H9 (cell line): ENCODE measurements around the gene CPSF4L. TPM values are rescaled to one million over a fixed set of nuclear protein-coding genes. Genes with fewer than 3 reads are reported as not detected.
A peak's percentile ranks its signal among the peaks of the same experiment; 100 is the strongest.

Experiments
- DNase-seq: peaks from one replicate; pipeline ENCODE4 v3.0.0-alpha.2; 2017
- H2AFZ ChIP-seq: one replicate; pipeline ENCODE4 v1.6.1; 2013; ENCODE audit warnings: mild to moderate bottlenecking, low read length, control low read depth, moderate library complexity
- H2AK5ac ChIP-seq: 2 replicates; pipeline ENCODE4 v1.6.1; 2013; ENCODE audit warnings: low read length, control low read depth, mixed read lengths; ENCODE audit not compliant: insufficient read length
- H2BK120ac ChIP-seq: one replicate; pipeline ENCODE4 v1.6.1; 2013; ENCODE audit warnings: low read depth, mild to moderate bottlenecking, low read length, control low read depth, inconsistent platforms; ENCODE audit not compliant: poor library complexity, severe bottlenecking
- H2BK12ac ChIP-seq: 2 replicates; pipeline ENCODE4 v1.6.1; 2013; ENCODE audit warnings: low read length, control low read depth, mixed read lengths, low read depth; ENCODE audit not compliant: insufficient read length
- H2BK15ac ChIP-seq: 2 replicates; pipeline ENCODE4 v1.6.1; 2013; ENCODE audit warnings: low read depth, low read length, control low read depth
- H2BK20ac ChIP-seq: one replicate; pipeline ENCODE4 v1.6.1; 2013; ENCODE audit warnings: low read depth, mild to moderate bottlenecking, low read length, control low read depth, inconsistent platforms; ENCODE audit not compliant: poor library complexity, severe bottlenecking
- H2BK5ac ChIP-seq: 2 replicates; pipeline ENCODE4 v1.6.1; 2013; ENCODE audit warnings: low read length, control low read depth, mixed read lengths; ENCODE audit not compliant: insufficient read length
- H3K14ac ChIP-seq: 2 replicates; pipeline ENCODE4 v1.6.1; 2013; ENCODE audit warnings: low read length, control low read depth; ENCODE audit not compliant: insufficient read depth
- H3K18ac ChIP-seq: 2 replicates; pipeline ENCODE4 v1.6.1; 2013; ENCODE audit warnings: low read depth, mild to moderate bottlenecking, mixed read lengths, low read length, control low read depth; ENCODE audit not compliant: insufficient read length
- H3K23ac ChIP-seq: 2 replicates; pipeline ENCODE4 v1.6.1; 2013; ENCODE audit warnings: low read length, control low read depth, mixed read lengths, low read depth; ENCODE audit not compliant: insufficient read length
- H3K23me2 ChIP-seq: 2 replicates; pipeline ENCODE4 v1.6.1; 2013; ENCODE audit warnings: low read depth, mild to moderate bottlenecking, mixed read lengths, low read length, control low read depth; ENCODE audit not compliant: insufficient read length, poor library complexity, severe bottlenecking
- H3K27ac ChIP-seq: 2 replicates; pipeline ENCODE4 v1.5.1; 2013; ENCODE audit warnings: low read length, control low read depth, mixed read lengths, low read depth; ENCODE audit not compliant: insufficient read length
- H3K27me3 ChIP-seq: 2 replicates; pipeline ENCODE4 v1.6.1; 2013; ENCODE audit warnings: low read length, control low read depth, inconsistent platforms; ENCODE audit not compliant: insufficient read depth
- H3K4ac ChIP-seq: 2 replicates; pipeline ENCODE4 v1.6.1; 2013; ENCODE audit warnings: low read depth, mild to moderate bottlenecking, control low read depth, inconsistent platforms, low read length, moderate library complexity
- H3K4me1 ChIP-seq: 2 replicates; pipeline ENCODE4 v1.6.1; 2013; ENCODE audit warnings: low read length, control low read depth, inconsistent platforms; ENCODE audit not compliant: insufficient read depth
- H3K4me2 ChIP-seq: 2 replicates; pipeline ENCODE4 v1.6.1; 2013; ENCODE audit warnings: low read length, control low read depth, mixed read lengths; ENCODE audit not compliant: insufficient read length, insufficient read depth
- H3K56ac ChIP-seq: 2 replicates; pipeline ENCODE4 v1.6.1; 2013; ENCODE audit warnings: low read depth, mild to moderate bottlenecking, mixed read lengths, low read length, control low read depth; ENCODE audit not compliant: insufficient read length
- H3K79me1 ChIP-seq: 2 replicates; pipeline ENCODE4 v1.6.1; 2013; ENCODE audit warnings: low read depth, mild to moderate bottlenecking, moderate library complexity, low read length, control low read depth, inconsistent platforms; ENCODE audit not compliant: insufficient read depth, poor library complexity, severe bottlenecking
- H3K79me2 ChIP-seq: 2 replicates; pipeline ENCODE4 v1.6.1; 2013; ENCODE audit warnings: low read length, control low read depth, inconsistent platforms; ENCODE audit not compliant: insufficient read depth
- H3K9ac ChIP-seq: 2 replicates; pipeline ENCODE4 v1.6.1; 2013; ENCODE audit warnings: low read length, control low read depth, mixed read lengths; ENCODE audit not compliant: insufficient read length; ENCODE audit errors: extremely low read depth
- H3K9me3 ChIP-seq: one replicate; pipeline ENCODE4 v1.6.1; 2013; ENCODE audit warnings: low read depth, low read length, inconsistent platforms; ENCODE audit not compliant: control insufficient read depth
- H3T11ph ChIP-seq: one replicate; pipeline ENCODE4 v1.6.1; 2013; ENCODE audit warnings: mild to moderate bottlenecking, low read length, control low read depth, inconsistent platforms
- H4K20me1 ChIP-seq: one replicate; pipeline ENCODE4 v1.6.1; 2013; ENCODE audit not compliant: control insufficient read depth, insufficient read length, insufficient read depth
- H4K5ac ChIP-seq: 2 replicates; pipeline ENCODE4 v1.6.1; 2013; ENCODE audit warnings: low read depth, mild to moderate bottlenecking, mixed read lengths, low read length, control low read depth; ENCODE audit not compliant: insufficient read length
- H4K8ac ChIP-seq: replicated peaks from 2 replicates; pipeline ENCODE4 v1.6.1; 2013; ENCODE audit warnings: low read length, control low read depth, mixed read lengths, low read depth; ENCODE audit not compliant: insufficient read length
- H4K91ac ChIP-seq: 2 replicates; pipeline ENCODE4 v1.6.1; 2013; ENCODE audit warnings: low read depth, mild to moderate bottlenecking, moderate library complexity, mixed read lengths, low read length, control low read depth; ENCODE audit not compliant: insufficient read length
- H3K27ac Mint-ChIP-seq, 3 experiments: 2 replicates in 2 of 3; 3 replicates in 1 of 3; pipeline ENCODE4 v1.8.0; 2020 to 2021; ENCODE audit warnings: mixed read lengths in 3 of 3, mild to moderate bottlenecking in 1 of 3, moderate library complexity in 1 of 3
- H3K27me3 Mint-ChIP-seq: 2 replicates; pipeline ENCODE4 v1.8.0; 2021; ENCODE audit warnings: low read depth, mild to moderate bottlenecking, moderate library complexity, mixed read lengths
- H3K36me3 Mint-ChIP-seq, 3 experiments: 2 replicates in 2 of 3; 3 replicates in 1 of 3; pipeline ENCODE4 v1.8.0; 2020 to 2021; ENCODE audit warnings: low read depth in 3 of 3, mixed read lengths in 3 of 3; ENCODE audit not compliant: insufficient read depth in 1 of 3
- H3K4me1 Mint-ChIP-seq, 2 experiments: 2 replicates each; pipeline ENCODE4 v1.8.0; 2020; ENCODE audit warnings: mixed read lengths in 2 of 2
- H3K4me3 Mint-ChIP-seq, 2 experiments: 2 replicates in 1 of 2; 3 replicates in 1 of 2; pipeline ENCODE4 v1.8.0; 2020 to 2021; ENCODE audit warnings: mild to moderate bottlenecking in 2 of 2, mixed read lengths in 2 of 2, moderate library complexity in 1 of 2
- H3K9me3 Mint-ChIP-seq, 2 experiments: 2 replicates in 1 of 2; 3 replicates in 1 of 2; pipeline ENCODE4 v1.8.0; 2020; ENCODE audit warnings: mild to moderate bottlenecking in 2 of 2, mixed read lengths in 2 of 2, moderate library complexity in 1 of 2
- CTCF ChIP-seq: fragments of 200-600 bp; sonication (generic); conservative IDR thresholded peaks from 3 replicates; pipeline ENCODE4 v1.8.0; 2021; ENCODE audit warnings: antibody characterized with exemption, mild to moderate bottlenecking
- WGBS: extraction: QIAGEN DNeasy Blood & Tissue Kit; methylation state at CpG from one replicate; pipeline ENCODE4 v1.1.7; 2013; ENCODE audit warnings: missing lambda C conversion rate, low lambda C conversion rate, mixed read lengths; ENCODE audit not compliant: insufficient read length; ENCODE audit errors: extremely low coverage; 5-methylcytosine and 5-hydroxymethylcytosine counted together
- total RNA-seq: library from RNA; stranded (reverse); gene quantifications from 2 replicates; pipeline ENCODE4 v1.2.1, GENCODE V29; 2021

Gene CPSF4L
- total RNA-seq, 1 experiment from 2014 or later, result not detected

- Histone ChIP-seq H3K27me3 (no peaks in the 10 kb centered on the region), H2BK12ac (no peak overlapping the region), H3K23me2 (peaks cover 8% of the 10 kb centered on the region), H2AK5ac (no peak overlapping the region), H2BK20ac (no peak overlapping the region), H2BK5ac (no peak overlapping the region), H3K27ac (no peak overlapping the region), H4K8ac (no peak overlapping the region), H4K20me1 (no peaks in the 10 kb centered on the region), H3T11ph (no peak overlapping the region), H4K5ac (no peak overlapping the region), H3K9ac (no peak overlapping the region), H3K56ac (no peak overlapping the region), H3K18ac (no peak overlapping the region), H3K9me3 (no peaks in the 10 kb centered on the region), H3K14ac (no peak overlapping the region), H2BK120ac (no peak overlapping the region), H2AFZ (no peak overlapping the region), H3K4me1 (peaks cover 6% of the 10 kb centered on the region; the same call in 1 of the 2 replicates), H3K79me1 (peaks cover 3% of the 10 kb centered on the region), H3K4ac (no peak overlapping the region), H3K4me2 (no peak overlapping the region), H3K23ac (no peak overlapping the region), H4K91ac (no peak overlapping the region), H2BK15ac (no peak overlapping the region), H3K79me2 (peaks cover 37% of the 10 kb centered on the region)
- Mint-ChIP-seq H3K4me1 (peaks cover 44 to 47% of the 10 kb centered on the region in 2 experiments), H3K27ac (peak overlapping the region in 1 of 3 experiments; percentile 89; a peak in 1 of 7 replicates), H3K27me3 (no peaks in the 10 kb centered on the region), H3K9me3 (no peaks in the 10 kb centered on the region; a peak in 1 of 5 replicates), H3K36me3 (peaks cover 4 to 20% (median 16%) of the 10 kb centered on the region in 3 experiments; a peak in 5 of 7 replicates), H3K4me3 (no peak overlapping the region)
- TF ChIP-seq CTCF, result no peak
- WGBS, result no CpG with 5 or more reads among the region's 6 CpGs
- DNase-seq, result no peak
Measured at GRCh38 chr17:73227944-73228343, 33.7 kb downstream of the CPSF4L start.
